HG02678 (cell line): ENCODE results near the gene TMEM63C.

Experiments
- ATAC-seq: cut with Tn5 transposase; IDR thresholded peaks from one replicate; pipeline ENCODE4 v1.9.1; 2021; ENCODE audit warnings: mild to moderate bottlenecking, moderate library complexity; ENCODE audit not compliant: unreplicated experiment

The TMEM63C gene

GRCh38 chr14:77181603-77182437 lies at the start of gene TMEM63C:
TSS of gene TMEM63C (plus strand) at chr14:77181798. CDS start at chr14:77218814, 37,016 bp downstream.
- ATAC-seq, result peak; percentile 73

- ATAC-seq, result no peak
Measured at GRCh38 chr14:77131871-77132486, 49.6 kb upstream of the TMEM63C start.

- peak; percentile 78 for ATAC-seq
Measured at GRCh38 chr14:77133720-77134338, 47.8 kb upstream of the TMEM63C start.

- no peak for ATAC-seq
Measured at GRCh38 chr14:77139022-77139421, 42.6 kb upstream of the TMEM63C start.

- ATAC-seq, result no peak
Measured at GRCh38 chr14:77139540-77140358, 41.8 kb upstream of the TMEM63C start.

GRCh38 chr14:77140359-77141213 lies 41.0 kb upstream of the TMEM63C start:
- no peak for ATAC-seq

- ATAC-seq, result no peak
Measured at GRCh38 chr14:77141214-77142004, 40.2 kb upstream of the TMEM63C start, which contains the start of gene ZDHHC22. TSS of gene ZDHHC22 (minus strand) at chr14:77141791. CDS start at chr14:77139738, 2,053 bp downstream.

GRCh38 chr14:77142005-77142800 lies 39.4 kb upstream of the TMEM63C start:
- ATAC-seq, result no peak

GRCh38 chr14:77143071-77143470 lies 38.5 kb upstream of the TMEM63C start:
- ATAC-seq, result no peak

- no peak for ATAC-seq
Measured at GRCh38 chr14:77144412-77145115, 37.0 kb upstream of the TMEM63C start.

- ATAC-seq, result no peak
Measured at GRCh38 chr14:77145975-77146740, 35.4 kb upstream of the TMEM63C start.

GRCh38 chr14:77148510-77149231 lies 32.9 kb upstream of the TMEM63C start:
- no peak for ATAC-seq

- ATAC-seq, result no peak
Measured at GRCh38 chr14:77151245-77151644, 30.4 kb upstream of the TMEM63C start.

GRCh38 chr14:77151918-77152588 lies 29.5 kb upstream of the TMEM63C start:
- ATAC-seq, result no peak

GRCh38 chr14:77153802-77154201 lies 27.8 kb upstream of the TMEM63C start:
- ATAC-seq, result no peak

- ATAC-seq, result no peak
Measured at GRCh38 chr14:77154421-77154820, 27.2 kb upstream of the TMEM63C start.
